Bone marrow (tissue), 2 donors: ENCODE data around the gene VSTM1.
"Not testable (repeated sequence)": the region's sequence is repeated elsewhere in the genome, so short reads cannot be mapped to it uniquely, and the experiment has no call there.

Experiments used
- DNase-seq, 2 donors: peaks; one replicate each; lab custom pipeline; 2025; lab: John Stamatoyannopoulos, UW

VSTM1 gene, protein sequence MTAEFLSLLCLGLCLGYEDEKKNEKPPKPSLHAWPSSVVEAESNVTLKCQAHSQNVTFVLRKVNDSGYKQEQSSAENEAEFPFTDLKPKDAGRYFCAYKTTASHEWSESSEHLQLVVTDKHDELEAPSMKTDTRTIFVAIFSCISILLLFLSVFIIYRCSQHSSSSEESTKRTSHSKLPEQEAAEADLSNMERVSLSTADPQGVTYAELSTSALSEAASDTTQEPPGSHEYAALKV

DNA sequence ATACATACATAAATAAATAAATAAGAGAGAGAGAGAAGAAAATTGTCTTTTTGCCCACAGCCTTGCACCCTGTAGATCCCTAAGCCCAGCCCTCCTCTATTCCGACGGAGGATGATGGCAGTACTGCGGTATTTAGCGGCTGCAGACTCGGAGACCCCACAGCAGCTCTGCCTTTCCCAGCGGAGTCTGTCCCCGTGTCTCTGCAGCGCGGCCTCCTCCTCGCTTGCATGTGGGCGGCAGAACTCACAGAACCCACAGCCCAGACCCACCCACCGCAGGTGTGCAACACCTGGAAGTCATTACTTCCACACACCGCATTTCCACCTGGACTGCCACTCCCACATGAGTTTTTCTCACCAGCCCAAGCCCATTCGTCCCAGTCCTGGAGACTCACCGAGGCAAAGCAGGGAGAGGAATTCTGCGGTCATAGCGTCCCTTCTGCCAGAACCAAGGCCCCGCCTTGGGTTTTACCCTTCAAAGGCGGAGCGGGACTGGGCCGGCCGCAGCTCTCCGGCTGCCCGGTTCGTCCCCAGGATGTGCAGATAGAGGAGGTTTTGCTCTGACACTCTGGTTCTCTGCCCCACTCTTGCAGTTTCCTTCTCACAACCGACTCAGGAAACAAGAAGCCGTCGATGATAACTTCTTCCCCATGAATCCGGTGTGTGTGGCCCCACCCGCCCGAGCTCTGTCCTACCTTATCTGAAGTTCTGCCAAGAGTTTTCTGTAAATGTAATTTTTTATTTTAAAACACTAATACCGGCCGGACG lies at the start of gene VSTM1:
TSS of gene VSTM1 (minus strand) at position 548 of the 767 bp plus-strand sequence. CDS start at position 428, 120 bp downstream.
- DNase-seq, result no peak

DNA sequence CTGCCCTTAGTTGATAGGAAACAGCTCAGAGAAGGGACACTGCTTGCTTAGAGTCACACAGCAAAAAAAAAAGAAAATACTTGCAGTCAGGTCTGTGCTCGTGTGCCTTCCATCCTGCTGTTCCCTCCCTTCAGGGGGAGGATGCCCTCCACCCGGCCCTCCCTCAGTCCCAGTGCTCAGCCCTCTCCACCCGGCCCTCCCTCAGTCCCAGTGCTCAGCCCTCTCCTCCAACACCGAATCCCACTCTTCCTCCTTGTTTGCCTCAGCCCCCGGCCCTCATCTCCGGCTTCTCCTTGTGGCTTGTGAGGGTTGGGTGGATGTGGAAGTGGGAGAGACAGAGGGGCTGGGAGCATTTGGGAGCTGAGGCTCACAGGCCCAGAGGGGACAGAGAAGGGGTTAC lies 46.0 kb upstream of the VSTM1 start:
- no peak for DNase-seq

DNA sequence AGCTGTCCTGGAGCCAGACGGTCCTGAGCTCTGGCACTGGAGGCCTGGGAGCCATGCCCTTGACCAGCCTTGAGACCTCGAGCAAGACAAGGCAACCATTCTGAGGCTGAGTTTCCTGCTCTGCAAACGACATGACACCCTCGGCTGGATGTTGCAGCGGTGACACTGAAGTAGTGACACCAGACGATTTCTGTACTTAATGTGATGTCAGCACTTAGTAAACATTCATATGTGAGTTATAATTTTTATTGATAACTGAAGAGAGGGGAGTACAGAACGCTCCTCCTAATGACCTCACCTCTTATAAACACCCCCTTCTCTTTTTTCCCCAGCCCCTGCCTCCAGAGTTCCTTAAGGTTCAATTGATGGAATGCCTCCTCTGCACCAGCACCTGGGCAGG lies 44.8 kb upstream of the VSTM1 start:
- DNase-seq, result no peak

DNA sequence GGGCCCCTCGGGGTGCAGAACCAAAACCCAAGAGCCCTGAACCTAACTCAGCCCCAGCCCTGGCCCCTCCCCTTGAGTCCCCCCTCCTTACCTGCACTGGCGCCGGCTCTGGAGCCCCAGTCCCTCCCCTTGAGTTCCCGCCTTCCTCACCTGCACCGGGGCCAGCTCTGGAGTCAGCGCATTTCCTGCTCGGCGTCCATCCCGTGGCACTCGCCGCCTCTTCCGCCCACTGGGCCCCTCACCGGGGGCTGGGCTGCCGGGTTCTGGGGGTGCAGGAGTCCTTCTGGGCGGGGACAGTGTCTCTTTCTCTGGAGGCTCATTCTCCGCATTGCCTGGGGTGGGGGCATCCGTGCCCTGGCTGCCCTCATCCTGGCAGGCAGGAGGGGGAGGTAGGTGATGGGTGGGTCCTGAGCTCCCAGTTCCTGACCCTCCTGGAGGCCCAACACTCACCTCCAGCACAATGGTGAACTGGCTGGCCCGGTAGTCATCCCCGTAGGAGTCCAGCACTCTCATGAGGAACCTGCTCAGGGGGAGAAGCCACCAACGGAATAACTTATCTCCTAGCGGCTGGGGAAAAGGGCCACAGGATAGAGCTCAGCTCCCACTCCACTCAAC lies 44.3 kb upstream of the VSTM1 start:
- DNase-seq, result no peak

DNA sequence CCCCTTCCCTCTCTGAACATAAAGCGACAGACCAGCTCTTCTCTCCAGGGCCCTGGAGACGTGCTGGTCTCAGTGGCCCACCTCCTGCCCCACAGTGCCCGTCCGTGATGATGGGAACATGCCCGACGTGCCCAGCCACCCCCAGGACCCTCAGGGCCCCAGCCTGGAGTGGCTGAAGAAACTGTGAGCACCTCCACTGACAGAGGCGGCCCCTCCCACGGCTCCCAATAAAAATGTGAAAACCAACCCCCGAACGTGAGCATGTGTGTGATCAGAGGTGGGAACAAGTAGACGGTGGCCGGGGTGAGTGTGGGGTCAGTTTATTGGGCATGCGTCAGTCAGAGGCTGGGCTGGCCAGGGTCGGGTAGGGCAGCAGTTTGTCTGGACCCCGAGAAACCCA lies 43.0 kb upstream of the VSTM1 start:
- DNase-seq, result no peak

DNA sequence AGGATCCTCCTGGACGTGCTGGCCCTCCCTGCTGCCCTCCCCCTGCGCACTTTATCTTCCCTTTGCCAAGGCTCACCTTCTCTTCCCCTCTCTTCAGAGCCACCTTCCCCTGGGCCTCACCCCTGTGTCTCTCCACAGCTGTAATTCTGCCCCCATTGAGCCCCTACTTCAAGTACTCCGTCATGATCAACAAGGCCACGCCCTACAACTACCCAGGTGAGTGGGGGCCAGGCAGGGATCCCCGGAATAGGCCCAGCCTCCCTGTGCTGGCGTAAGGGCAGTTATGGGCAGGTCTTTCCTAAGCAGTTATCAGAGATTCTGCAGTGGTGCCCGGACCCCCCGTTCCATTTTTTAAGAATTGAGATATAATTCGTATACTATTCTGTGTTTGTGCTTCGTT lies 42.1 kb upstream of the VSTM1 start:
- no peak for DNase-seq

DNA sequence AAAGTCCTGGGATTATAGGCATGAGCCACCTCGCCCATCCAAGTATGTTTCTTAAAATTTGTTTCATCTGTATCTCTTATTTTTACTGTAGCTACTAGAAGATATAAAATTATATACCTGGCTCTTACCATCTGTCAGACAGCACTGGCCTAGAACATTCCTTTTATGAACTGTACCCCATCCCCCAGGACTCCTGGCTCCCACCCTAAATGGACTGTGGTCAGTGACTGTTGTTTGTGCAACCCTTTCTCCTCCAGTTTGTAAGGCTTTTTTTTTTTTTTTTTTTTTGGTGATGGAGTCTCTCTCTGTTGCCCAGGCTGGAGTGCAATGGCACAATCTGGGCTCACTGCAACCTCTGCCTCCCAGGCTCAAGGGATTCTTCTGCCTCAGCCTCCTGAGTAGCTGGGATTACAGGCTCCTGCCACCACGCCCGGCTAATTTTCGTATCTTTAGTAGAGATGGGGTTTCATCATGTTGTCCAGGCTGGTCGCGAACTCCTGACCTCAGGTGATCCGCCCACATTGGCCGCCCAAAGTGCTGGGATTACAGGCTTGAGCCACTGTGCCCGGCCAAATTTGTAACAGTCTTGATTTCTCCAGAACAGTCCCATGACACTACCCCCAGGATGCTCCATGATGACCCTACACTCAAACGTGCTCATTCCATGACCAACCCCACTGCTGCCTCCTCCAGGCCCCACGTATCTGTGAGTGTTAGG lies 41.5 kb upstream of the VSTM1 start:
- no peak for DNase-seq

DNA sequence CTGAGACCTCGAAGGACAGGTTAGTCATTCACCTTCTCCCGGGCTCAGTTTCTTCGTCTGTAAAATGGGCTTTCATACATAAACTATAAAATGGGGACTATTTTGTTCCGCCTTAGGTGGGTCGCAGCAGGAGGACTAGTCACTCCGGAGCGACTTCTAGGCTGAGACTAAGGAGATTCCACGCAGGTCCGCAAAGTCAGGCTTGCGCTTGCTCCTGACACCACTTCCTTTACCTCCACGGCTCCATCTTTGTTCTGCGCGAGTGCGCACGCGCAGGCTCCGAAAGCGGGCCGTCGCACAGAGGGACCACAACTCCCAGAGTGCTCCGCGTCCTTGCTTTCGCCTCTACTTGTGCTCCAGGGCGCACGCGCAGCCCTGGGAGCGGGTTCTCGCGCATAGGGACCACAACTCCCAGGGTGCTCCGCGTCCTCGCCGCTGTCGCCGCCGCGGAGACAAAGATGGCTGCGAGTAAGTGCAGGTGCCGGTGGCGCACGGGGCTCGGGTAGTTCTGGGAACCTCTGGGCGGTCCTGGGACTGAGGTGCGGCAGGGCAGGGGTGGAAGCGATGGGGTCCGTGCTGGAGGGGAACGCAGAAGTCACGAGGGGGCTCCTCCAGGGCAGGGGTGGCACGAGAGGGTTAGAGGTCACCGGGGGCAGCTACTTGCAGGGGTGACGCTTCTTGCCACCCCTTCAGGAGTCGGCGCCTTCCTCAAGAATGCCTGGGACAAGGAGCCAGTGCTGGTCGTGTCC lies 38.9 kb upstream of the VSTM1 start, which contains the start of gene NDUFA3:
TSS of gene NDUFA3 (plus strand) at position 435 of the 749 bp plus-strand sequence. CDS start at position 459, 24 bp downstream.
- DNase-seq, result peak; percentile 76 to 98

DNA sequence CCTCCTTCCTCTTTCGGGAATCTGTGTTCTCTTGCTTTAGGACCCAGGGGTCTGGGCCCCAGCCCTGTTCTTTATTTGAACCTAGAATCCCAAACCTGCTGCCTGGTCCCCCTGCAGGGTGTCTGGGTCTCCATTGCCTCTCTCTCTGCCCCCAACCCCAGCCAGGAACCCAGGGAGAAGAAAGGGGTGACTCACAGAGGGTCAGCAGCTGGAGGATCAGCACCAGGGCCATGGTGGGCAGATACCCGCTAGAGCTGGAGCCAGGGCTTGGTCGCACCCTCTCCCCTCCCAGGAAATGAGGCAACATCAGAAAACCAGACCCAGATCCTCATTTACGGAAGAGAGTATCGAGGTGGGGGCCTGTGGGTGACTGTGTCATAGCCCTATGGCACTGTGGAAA lies 36.9 kb upstream of the VSTM1 start, which contains the start of gene OSCAR:
TSS of gene OSCAR (minus strand) at position 243 of the 400 bp plus-strand sequence. CDS start at position 232, 11 bp downstream.
- peak in 1 of 2 donors; percentile 40 for DNase-seq

DNA sequence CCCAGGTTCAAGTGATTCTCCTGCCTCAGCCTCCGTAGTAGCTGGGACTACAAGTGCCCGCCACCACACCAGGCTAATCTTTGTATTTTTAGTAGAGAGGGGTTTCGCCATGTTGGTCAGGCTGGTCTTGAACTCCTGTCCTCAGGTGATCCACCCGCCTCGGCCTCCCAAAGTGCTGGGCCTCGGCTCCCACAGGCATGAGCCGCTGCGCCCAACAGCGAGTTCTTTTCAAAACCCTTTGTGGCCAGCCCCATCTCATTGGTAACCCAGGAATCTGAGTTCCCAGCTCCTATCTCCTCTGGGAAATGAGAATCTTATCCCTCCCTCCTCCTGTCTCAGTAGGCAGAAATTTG lies 36.2 kb upstream of the VSTM1 start:
- DNase-seq, result not testable (repeated sequence)

DNA sequence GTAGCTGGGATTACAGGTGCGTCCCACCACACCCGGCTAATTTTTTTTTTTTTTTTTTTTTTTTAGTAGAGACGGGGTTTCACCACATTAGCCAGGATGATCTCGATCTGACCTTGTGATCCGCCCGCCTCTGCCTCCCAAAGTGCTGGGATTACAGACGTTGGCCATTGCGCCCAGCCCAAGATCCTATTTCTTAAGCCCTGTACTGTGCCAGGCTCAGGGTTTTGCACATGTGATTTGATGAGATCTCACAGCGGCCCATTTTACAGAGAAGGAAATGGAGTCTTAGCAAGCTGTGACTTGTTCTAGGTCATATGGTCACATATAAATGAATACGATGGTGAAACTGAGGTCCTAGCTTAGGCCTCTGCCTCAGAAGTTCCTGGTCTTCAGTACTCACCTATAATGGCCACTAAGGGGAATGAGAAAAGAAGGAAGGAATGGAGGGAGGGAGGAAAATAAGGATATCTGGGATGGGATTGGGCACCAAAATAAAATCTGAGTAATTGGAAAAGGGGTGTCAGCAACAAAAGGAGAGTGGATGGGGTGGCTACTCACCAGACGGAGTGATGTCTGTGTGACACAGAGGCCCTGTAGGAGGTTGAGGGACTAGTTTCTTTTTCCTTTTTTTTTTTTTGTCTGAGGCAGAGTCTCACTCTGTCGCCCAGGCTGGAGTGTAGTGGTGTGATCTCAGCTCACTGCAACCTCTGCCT lies 35.6 kb upstream of the VSTM1 start:
- DNase-seq, result no peak

DNA sequence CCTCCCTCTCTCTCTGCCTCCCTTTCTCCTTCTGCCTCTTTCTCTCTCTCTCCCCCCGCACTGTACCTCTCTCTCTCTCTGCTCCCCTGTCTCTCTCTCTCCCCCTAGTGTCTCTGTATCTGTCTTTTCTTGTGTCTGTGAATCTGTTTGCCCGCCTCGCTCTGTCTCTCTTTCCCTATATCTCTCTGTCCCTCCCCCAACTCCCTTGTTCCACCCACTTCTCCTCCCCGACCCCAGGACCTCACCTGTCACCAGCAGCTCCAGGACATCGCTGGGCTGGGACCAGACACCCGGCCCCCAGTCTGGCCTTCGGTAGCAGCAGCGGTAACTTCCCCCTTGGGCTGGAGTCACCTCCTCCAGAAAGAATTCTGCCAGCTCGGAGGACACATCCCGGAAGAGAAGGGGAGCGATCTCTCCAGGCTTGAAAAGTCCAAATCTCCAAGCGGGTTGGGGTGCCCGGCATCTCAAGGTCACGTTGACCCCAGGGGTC lies 33.0 kb upstream of the VSTM1 start:
- peak; percentile 22 to 67 for DNase-seq

DNA sequence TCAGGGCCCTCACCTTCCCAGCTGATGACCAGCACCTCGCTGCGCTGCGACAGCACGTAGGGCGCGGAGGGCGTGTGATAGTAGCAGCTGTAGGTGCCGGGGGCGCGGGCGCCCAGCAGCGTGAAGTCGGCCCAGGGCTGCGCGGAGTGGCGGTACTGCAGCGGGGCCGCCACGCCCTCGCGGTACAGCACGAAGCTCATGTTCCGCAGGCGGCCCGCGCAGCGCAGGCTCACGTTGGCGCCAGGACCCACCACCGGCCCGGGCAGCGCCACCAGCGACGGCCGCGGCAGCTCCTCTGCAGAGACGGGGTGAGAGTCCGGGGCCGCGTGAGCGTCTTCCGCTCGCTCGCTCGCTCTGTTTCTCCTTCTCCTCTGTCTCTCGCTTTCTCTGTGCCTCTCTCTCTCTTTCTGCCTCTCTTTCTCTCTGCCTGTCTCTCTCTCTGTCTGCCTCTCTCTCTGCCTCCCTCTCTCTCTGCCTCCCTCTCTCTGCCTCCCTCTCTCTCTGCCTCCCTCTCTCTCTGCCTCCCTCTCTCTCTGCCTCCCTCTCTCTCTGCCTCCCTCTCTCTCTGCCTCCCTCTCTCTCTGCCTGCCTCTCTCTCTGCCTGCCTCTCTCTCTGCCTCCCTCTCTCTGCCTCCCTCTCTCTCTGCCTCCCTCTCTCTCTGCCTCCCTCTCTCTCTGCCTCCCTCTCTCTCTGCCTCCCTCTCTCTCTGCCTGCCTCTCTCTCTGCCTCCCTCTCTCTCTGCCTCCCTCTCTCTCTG lies 32.3 kb upstream of the VSTM1 start:
- not testable (repeated sequence) for DNase-seq

DNA sequence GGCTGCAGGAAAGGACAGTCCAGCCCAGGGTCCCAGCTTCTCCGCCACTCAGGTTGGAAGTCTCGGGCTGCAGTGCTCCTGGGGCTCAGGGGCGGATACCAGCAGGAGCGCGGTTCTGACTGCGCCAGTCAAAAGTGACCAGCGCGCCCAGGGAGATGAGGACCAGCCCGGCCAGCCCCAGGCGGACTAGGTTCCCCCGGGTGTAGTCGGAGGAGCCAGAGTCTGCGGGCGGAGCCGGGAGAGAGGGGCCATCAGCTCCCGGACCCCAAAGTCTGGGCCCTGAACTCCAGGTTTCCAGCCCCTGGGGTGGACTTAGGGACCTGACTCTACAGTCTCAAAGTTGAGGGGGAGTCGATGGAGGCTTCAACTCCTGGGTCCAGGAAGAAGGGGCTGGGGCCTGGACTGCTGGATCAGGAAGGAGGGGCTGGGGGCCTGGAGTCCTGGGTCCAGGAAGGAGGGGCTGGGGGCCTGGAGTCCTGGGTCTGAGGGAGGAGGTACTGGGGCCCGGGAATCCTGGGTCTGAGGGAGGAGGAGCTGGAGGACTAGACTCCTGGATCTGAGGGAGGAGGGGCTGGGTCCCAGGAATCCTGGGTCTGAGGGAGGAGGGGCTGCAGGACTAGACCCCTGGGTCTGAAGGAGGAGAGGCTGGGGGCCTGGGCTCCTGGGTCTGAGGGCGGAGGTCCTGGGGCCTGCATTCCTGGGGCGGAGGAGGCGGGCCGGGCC lies 31.6 kb upstream of the VSTM1 start:
- DNase-seq, result no peak

DNA sequence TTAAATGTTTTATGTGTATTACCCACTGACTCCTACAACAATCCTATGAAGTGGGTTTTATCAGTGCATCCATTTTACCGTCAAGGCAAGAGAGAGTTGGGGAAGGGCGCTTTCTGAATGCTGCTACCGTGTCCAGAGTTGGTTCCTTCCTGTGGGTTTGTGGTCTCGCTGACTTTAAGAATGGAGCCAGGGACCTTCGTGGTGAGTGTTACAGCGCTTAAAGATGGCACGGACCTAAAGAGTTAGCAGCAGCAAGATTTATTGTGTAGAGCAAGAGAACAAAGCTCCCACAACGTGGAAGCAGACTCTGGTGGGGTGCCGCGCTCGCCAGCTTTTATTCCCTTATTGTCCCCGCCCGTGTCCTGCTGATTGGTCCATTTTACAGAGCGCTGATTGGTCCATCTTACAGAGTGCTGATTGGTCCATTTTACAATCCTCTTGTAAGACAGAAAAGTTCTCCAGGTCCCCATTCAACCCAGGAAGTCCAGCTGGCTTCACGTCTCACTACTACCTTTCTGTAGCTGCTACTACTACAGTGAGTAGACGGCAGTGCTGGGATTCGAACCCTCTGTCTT lies 30.8 kb upstream of the VSTM1 start:
- no peak for DNase-seq

DNA sequence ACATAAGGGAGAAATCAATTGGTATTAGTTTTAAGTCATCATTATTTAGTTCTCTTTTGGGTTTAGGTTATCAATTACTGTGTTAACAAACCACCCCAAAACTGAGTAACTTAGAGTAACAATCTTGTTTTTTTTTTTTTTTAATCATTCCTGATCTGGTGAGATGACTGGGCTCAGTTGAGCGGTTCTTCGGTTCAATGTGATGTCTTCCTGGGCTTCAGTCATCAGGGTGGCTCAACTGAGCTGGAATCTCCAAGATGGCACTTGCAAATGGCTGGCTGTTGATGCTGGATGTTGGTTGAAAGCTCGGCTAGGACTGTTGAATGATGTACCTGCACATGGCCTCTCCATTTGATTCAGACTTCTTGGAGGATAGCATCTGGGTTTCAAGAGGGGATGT lies 20.7 kb upstream of the VSTM1 start:
- no peak for DNase-seq

DNA sequence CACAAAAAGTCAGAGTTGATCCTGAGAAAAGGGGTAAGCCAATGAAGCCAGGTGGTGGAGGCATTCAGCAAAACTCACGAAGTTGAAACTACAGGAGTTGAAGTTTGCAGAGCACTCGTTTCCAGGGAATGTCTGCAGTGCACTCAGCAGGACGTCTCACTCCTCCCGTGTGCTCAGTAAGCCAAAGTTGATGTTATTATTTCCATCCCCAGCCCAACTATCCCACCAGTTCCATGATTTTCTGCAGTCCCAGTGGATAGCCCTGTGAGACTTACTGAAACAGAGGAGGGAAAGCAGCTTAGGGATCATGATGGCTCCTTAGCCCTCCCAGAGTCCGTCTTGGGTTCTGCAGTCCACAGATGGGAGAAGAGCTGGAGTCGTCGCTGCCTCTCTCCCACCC lies 17.3 kb upstream of the VSTM1 start, which contains the start of gene TARM1:
TSS of gene TARM1 (minus strand) at position 334 of the 400 bp plus-strand sequence. CDS start at position 309, 25 bp downstream.
- DNase-seq, result no peak

DNA sequence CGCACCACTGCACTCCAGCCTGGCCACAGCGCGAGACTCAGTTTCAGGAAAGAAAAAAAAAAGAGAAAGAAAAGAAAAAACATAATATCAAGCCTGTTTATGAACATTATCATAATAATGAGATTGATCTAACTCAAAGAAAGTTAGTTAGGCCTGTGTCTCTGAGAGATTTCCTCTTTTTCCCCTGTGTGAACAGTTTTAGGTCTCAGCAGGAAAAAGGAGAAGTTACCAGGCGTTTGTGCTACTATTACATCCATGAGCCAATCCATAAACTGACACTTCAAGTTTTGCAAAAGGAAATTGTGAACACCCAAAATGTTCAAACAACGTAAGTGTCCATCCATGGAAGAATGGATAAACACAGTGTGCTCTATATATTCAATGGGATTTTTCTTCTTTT lies 13.6 kb upstream of the VSTM1 start:
- peak in 1 of 2 donors; percentile 38 for DNase-seq

DNA sequence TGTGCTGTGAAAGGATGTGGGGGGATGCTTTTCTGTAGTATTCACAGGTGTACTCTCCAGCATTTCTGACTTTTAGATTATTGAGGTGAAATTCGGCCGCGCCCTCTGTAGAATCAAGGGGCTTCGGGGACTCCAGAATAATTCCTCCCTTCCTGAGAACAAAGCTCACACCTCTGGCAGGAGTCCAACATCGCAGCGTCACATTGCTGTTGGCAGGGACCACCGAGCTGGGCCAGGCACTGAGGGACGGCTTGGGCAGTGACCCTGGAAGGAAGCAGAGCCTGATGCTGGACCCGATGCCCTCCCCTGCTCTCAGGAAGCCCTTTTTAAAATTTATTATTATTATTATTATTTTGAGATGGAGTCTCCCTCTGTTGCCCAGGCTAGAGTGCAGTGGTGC lies 11.2 kb upstream of the VSTM1 start:
- no peak for DNase-seq
